ENCODE measurements around the gene SLC6A9.

The SLC6A9 gene

DNA sequence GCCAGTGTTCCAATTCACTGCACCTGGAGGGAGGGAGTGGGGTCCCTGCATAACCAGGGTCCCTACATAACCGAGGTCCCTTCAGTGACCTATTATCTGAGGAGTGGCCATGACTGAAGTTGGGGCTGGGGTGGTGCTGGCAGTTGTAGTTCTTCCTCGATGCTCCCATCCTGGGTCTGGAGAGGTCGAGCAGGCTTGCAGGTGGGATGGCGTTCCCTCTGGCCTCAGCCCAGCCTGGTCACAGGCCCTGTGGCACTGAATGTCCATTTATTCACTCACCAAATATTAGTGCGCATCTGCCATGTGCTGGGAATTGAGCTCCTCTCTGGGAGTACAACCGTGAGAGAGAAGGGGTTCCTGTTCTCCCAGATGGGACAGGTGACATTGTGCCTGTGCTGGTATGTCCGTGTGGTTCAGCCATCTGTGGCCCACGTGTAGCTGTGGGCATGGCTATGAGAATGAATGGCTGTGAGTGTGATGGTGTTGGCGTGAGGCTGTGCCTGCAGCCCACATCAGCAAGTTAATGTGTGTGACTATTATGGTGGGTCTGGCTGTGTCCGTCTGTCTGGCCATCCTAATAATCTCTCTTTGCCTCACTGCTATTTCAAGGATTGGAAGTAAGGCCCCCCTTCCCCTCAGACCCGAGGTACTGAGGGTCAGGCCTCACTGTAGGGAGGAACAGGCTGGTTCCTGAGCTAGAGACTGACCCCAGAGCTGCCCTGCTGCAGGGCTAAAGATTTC, 3.9 kb upstream of the SLC6A9 start:
- Histone ChIP-seq H3K36me3 (replicated peaks) (no peaks in the 10 kb centered on the region), H3K27ac (no peak overlapping the region), H3K4me3 (ENCODE audit: low read depth, low read length) (no peak overlapping the region), H3K27me3 (replicated peaks) (no peaks in the 10 kb centered on the region)
- no peak for TF ChIP-seq CTCF (IDR thresholded peaks at IDR 0.05; ENCODE audit: low read depth, low read length, missing control alignments)
- DNase-seq = no peak
- in situ Hi-C loops (cut with HindIII; ENCODE audit: low pct_ligation_motif_present, low sequenced_read_pairs) = no loop called here

GRCh38 chr1:44034423-44034822, 3.2 kb upstream of the SLC6A9 start:
- H3K27me3 ChIP-seq (replicated peaks) = no peaks in the 10 kb centered on the region
- in situ Hi-C loops (cut with HindIII; ENCODE audit: low pct_ligation_motif_present, low sequenced_read_pairs) = no loop called here
- no peak overlapping the region for H3K4me3 ChIP-seq (ENCODE audit: low read depth, low read length)
- DNase-seq = no peak
- H3K27ac ChIP-seq = no peak overlapping the region
- no peak for TF ChIP-seq CTCF (IDR thresholded peaks at IDR 0.05; ENCODE audit: low read depth, low read length, missing control alignments)
- H3K36me3 ChIP-seq (replicated peaks) = no peaks in the 10 kb centered on the region

DNA sequence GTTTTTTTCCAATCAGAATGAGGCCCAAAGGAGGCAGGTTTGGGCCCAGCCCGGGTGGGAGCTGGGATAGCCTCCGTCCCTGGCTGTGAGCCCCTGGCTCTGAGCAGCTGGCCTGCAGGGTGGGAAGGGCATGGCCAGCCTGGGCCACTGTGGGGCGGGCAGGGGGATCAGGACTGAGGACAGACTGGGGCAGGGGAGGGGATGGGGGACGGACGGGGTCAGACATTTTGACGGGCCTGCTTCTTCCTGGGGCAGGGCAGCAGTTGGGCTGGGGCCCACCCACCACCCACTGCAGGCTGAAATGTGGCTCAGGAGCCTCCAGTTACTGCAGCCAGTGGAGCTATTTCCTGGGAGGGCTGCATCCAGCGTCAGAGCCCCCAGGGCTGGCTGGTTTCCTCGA, 2.5 kb upstream of the SLC6A9 start:
- Histone ChIP-seq H3K27me3 (replicated peaks) (no peaks in the 10 kb centered on the region), H3K4me3 (ENCODE audit: low read depth, low read length) (no peak overlapping the region), H3K36me3 (replicated peaks) (no peaks in the 10 kb centered on the region), H3K27ac (no peak overlapping the region)
- TF ChIP-seq CTCF (IDR thresholded peaks at IDR 0.05; ENCODE audit: low read depth, low read length, missing control alignments) = no peak
- no peak for DNase-seq
- in situ Hi-C loops (cut with HindIII; ENCODE audit: low pct_ligation_motif_present, low sequenced_read_pairs) = no loop called here

- no peak for DNase-seq
- H3K27ac ChIP-seq = no peak overlapping the region
- H3K36me3 ChIP-seq (replicated peaks) = no peaks in the 10 kb centered on the region
- H3K27me3 ChIP-seq (replicated peaks) = no peaks in the 10 kb centered on the region
- no peak overlapping the region for H3K4me3 ChIP-seq (ENCODE audit: low read depth, low read length)
- in situ Hi-C loops (cut with HindIII; ENCODE audit: low pct_ligation_motif_present, low sequenced_read_pairs) = no loop called here
- TF ChIP-seq CTCF (IDR thresholded peaks at IDR 0.05; ENCODE audit: low read depth, low read length, missing control alignments) = no peak
These were observed 1.8 kb upstream of the SLC6A9 start for GRCh38 chr1:44033041-44033575.

- Histone ChIP-seq H3K27ac (no peak overlapping the region), H3K36me3 (replicated peaks) (no peaks in the 10 kb centered on the region), H3K4me3 (ENCODE audit: low read depth, low read length) (no peak overlapping the region), H3K27me3 (replicated peaks) (no peaks in the 10 kb centered on the region)
- no peak for TF ChIP-seq CTCF (IDR thresholded peaks at IDR 0.05; ENCODE audit: low read depth, low read length, missing control alignments)
- in situ Hi-C loops (cut with HindIII; ENCODE audit: low pct_ligation_motif_present, low sequenced_read_pairs) = no loop called here
- no peak for DNase-seq
These were observed 1.0 kb upstream of the SLC6A9 start for GRCh38 chr1:44032170-44032790.

Measured in brain microvascular endothelial cell (primary cell).